GM12864 (cell line): ENCODE data around the gene TMEM176B.

Experiments used
- DNase-seq: peaks from one replicate; pipeline ENCODE4 v3.0.0-alpha.2; 2011; ENCODE audit warnings: low read depth
- H3K4me3 ChIP-seq: 2 replicates; pipeline ENCODE4 v1.5.1; 2011; ENCODE audit warnings: mild to moderate bottlenecking, low read depth, low read length, control low read depth
- TF ChIP-seq, protein P1 (sequence below): IDR thresholded peaks from 2 replicates; pipeline ENCODE4 v1.5.1; 2011; ENCODE audit warnings: low read depth, mild to moderate bottlenecking, moderate library complexity, low read length, control low read depth, inconsistent platforms; ENCODE audit errors: missing control alignments

TMEM176B gene

DNA sequence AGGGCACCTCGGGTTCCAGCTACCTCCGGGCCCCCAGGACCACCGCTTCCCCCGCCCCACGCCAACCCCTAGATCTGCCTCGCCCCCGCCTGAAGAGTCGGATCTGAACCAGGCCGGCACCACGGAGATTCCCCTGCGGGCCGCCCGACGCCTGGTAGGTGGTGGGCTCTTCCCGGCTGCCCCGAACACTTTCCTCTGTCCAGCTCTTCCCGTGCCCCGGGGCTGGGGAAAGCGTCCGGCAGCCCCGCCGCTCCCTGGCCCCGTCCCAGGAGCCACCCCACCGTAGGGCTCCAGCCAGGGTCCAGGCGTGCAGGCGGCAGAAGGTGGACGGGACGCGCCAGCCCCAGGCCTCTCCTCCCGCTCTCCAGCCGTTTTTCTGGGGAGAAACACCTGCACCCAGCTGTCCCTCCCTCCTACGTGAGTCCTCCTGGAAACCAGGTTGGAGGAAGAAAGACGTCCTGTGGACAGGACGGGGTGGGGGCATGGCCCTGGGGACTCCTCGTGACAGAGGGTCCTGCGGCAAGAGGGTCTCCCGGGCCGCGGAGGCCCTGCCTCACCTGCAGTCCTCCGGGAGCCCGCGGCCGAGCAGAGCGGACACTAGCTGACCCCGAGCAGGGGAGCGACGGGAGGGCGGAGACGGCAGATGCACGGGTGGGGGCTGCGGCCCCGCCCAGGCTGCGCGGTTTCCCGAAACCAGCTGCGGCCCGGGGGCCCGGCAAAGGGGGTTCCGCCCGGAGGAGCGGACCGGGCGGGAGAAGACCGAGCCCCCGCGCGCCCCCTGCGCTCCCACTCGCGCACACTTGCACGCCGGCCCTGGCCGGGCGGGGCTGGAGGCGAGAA, at the start of gene TMEM176B:
TMEM176B (minus strand) TSS at position 624 of the 840 bp plus-strand sequence. CDS start 3,795 bp downstream, outside the sequence.
- TF ChIP-seq, protein P1, sequence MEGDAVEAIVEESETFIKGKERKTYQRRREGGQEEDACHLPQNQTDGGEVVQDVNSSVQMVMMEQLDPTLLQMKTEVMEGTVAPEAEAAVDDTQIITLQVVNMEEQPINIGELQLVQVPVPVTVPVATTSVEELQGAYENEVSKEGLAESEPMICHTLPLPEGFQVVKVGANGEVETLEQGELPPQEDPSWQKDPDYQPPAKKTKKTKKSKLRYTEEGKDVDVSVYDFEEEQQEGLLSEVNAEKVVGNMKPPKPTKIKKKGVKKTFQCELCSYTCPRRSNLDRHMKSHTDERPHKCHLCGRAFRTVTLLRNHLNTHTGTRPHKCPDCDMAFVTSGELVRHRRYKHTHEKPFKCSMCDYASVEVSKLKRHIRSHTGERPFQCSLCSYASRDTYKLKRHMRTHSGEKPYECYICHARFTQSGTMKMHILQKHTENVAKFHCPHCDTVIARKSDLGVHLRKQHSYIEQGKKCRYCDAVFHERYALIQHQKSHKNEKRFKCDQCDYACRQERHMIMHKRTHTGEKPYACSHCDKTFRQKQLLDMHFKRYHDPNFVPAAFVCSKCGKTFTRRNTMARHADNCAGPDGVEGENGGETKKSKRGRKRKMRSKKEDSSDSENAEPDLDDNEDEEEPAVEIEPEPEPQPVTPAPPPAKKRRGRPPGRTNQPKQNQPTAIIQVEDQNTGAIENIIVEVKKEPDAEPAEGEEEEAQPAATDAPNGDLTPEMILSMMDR, result no peak
- no peak for DNase-seq
- H3K4me3 ChIP-seq, result no peak within 1 kb of the TSS

DNA sequence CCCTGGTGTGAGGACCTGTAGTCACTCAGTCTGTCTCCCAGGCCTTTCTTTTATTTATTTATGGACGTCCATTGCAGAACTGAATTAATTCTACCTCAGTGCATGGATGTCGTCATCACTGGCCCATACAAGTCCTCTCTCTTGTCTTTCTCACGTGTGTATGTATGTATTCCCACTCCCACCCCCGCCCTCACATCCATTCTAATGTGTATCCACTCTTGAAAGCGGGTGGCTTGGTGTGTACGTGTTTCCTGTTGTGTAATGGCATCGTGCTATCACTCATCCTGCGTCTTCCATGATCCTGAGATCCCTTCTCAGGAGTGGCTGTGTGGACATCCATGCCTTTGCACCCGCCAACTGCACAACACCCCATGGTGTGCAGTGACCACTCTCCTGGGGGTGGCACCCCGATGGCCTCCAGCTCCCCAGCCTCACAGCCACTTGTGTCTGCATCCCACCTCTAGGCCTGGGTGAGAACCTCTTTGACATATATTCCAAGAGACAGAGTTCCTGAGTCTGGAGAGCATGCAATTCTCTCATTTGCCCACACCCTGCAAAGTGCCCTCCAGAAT, 49.1 kb upstream of the TMEM176B start:
- no peak for DNase-seq
- no peak overlapping the region for H3K4me3 ChIP-seq
- TF ChIP-seq, protein P1, result no peak

DNA sequence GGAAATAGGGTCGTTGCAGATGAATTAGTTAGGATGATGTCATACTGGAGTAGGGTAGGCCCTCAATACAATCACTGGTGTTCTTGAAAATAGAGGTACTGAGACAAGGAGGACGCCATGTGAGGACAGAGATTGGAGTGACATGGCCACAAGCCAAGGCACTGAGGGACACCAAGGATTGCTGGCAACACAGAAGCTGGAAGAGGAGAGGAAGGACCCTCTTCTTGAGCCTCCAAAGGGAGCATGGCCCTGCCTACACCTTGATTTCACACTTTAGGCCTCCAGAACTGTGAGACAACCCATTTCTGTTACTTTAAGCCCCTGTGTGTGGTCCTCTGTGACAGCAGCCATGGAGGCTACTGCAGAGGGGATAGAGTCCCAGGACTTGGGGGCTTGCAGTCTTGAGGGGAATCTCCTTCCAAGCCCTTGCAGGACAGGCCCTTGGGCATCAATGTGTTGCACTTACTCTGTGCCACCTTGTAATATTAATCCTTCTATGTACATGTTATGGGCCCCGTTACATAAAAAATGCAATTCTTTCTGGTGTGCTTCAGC, 48.5 kb upstream of the TMEM176B start:
- H3K4me3 ChIP-seq, result no peak overlapping the region
- no peak for DNase-seq
- TF ChIP-seq, protein P1, result no peak

DNA sequence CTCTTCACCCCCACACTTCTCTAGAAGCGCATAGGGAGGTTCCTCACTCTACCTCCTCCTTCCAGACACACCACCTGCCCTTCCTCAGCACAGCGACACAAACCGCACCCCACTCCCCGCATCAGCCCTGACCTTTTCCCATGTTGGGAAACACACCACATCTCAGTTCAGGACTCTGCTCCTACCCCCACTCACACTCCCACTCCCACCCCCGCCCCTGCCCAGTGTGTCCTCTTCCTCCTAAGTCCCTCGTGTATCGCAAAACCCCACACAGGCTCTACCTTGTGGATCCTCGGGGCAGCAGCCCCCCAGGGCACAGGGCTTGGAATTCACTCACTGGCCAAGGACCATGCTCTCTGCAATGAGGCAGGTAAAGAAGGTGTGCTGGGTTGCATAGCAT, 47.9 kb upstream of the TMEM176B start:
- TF ChIP-seq, protein P1, result no peak
- no peak for DNase-seq
- H3K4me3 ChIP-seq, result no peak overlapping the region

DNA sequence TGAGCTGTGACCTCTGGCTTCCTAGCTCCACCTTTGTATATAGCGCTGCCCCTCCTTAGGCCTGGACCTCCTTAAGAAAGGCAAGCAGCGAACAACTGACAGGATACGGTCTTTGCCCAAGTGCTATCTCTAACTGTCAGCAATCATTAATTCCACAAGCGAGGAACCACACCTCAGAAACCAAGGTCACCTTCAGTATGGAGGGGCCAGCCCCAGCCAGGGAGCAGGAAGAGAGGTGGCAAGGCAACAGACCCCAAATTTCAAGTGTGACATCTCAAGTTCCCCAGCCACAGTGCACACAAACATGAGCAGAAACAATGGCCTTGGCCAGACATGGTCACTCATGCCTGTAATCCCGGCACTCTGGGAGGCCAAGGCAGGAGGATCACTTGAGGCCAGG, 47.4 kb upstream of the TMEM176B start:
- H3K4me3 ChIP-seq, result no peak overlapping the region
- no peak for DNase-seq
- TF ChIP-seq, protein P1, result no peak

DNA sequence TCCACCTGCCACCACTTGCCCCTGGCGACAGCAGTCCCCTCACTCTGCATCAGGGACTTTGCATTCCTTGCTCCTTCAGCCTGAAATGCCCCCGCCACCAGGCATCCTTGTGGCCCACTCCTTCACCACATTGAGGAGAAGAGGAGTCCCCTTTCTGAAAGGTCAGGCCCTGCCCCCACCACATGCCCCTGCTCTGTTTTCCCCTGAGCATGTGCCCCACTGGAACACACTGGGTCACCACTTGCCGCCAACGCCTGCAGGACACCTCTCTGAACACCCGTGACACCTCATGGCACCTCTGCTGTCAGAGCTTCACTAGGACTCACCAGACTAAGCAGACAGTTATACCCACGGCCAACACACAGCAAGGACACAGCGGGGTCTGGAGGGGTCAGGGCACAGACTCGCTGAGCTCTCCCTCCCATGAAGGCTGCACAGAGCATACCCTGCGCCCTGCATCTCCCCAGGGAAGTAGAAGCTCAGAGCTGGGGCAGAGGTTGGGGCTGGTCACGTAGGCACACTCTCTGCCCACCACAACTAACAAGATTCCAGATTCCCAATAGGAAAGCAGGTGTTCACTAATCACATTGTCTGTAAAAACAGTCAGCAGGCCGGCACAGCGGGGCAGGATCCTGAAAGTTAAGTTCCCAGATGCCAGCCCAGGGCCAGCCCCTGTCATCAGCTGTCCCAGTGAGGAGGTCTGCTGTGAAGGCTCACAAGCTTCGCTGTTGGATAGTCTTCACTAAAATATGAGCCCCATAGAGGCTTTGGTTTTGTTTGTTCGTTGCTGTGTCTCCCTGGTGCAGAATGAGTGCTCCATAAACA, 46.3 kb upstream of the TMEM176B start:
- H3K4me3 ChIP-seq, result no peak overlapping the region
- TF ChIP-seq, protein P1, result no peak
- DNase-seq, result no peak
